Neural progenitor cell (in vitro differentiated cells): ENCODE measurements around the gene UBE2Q2.

Experiments
- CTCF ChIP-seq: fragments of 200-600 bp; sonication (generic); IDR thresholded peaks from 2 replicates; pipeline ENCODE4 v1.5.1; 2017; ENCODE audit warnings: antibody characterized with exemption, mild to moderate bottlenecking
- EZH2 ChIP-seq: fragments of 200-600 bp; sonication (generic); IDR thresholded peaks from 2 replicates; pipeline ENCODE4 v1.6.1; 2017; ENCODE audit warnings: antibody characterized with exemption, mild to moderate bottlenecking, moderate library complexity
- EZH2phosphoT487 ChIP-seq: fragments of 200-600 bp; sonication (generic); IDR thresholded peaks from 2 replicates; pipeline ENCODE4 v1.6.1; 2017; ENCODE audit warnings: antibody characterized with exemption

- no peak for TF ChIP-seq CTCF
- TF ChIP-seq EZH2phosphoT487: no peak
- TF ChIP-seq EZH2: no peak
Measured at GRCh38 chr15:75895731-75896130, 52.5 kb downstream of the UBE2Q2 start.
